ENCODE data around the gene TNFRSF6B. TPM values are rescaled to one million over a fixed set of nuclear protein-coding genes. Genes with fewer than 3 reads are reported as not detected.

The TNFRSF6B gene
- total RNA-seq, 1 donor from 2014 or later: 2.3 TPM

GRCh38 chr20:63745961-63746731, 49.7 kb downstream of the TNFRSF6B start:
- Mint-ChIP-seq H3K36me3 (ENCODE audit: unreplicated experiment) (peaks cover 7% of the 10 kb centered on the region), H3K9me3 (ENCODE audit: unreplicated experiment) (no peaks in the 10 kb centered on the region), H3K27ac (ENCODE audit: unreplicated experiment) (no peak overlapping the region), H3K4me3 (ENCODE audit: unreplicated experiment) (no peak overlapping the region), H3K4me1 (ENCODE audit: unreplicated experiment) (no peaks in the 10 kb centered on the region), H3K27me3 (ENCODE audit: unreplicated experiment) (no peaks in the 10 kb centered on the region)
- DNase-seq (ENCODE audit: extremely low spot score, unreplicated experiment): no peak
- TF ChIP-seq, protein P1, sequence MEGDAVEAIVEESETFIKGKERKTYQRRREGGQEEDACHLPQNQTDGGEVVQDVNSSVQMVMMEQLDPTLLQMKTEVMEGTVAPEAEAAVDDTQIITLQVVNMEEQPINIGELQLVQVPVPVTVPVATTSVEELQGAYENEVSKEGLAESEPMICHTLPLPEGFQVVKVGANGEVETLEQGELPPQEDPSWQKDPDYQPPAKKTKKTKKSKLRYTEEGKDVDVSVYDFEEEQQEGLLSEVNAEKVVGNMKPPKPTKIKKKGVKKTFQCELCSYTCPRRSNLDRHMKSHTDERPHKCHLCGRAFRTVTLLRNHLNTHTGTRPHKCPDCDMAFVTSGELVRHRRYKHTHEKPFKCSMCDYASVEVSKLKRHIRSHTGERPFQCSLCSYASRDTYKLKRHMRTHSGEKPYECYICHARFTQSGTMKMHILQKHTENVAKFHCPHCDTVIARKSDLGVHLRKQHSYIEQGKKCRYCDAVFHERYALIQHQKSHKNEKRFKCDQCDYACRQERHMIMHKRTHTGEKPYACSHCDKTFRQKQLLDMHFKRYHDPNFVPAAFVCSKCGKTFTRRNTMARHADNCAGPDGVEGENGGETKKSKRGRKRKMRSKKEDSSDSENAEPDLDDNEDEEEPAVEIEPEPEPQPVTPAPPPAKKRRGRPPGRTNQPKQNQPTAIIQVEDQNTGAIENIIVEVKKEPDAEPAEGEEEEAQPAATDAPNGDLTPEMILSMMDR (IDR thresholded peaks at IDR 0.05): no peak

DNA sequence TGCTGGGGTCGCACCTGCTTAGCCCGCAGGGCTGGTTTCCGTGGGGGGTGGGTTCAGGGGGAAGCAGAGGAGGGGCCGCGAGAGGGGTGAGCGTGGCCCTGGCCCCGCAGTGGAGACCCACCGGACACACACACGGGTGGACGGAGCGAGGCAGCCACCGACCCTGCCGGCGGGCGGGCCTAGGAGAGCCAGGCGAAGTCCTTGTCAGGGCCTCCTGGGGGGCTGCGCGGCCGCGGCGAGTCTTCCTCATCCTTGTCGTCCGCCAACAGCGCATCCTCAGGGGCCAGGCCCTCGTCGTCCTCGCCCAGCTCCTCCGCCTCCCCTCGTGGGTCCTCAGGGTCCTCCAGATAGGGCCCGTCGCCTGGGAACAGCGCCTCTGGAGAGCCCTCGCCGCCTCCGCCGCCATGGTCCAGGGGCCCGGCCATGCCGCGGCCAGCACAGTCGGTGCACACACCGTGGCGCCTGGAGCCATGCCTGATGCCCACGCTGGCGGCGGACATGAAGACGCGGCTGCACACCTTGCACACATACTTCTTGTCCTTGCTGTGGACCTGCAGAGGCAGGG, 50.4 kb downstream of the TNFRSF6B start:
- TF ChIP-seq, protein P1 (IDR thresholded peaks at IDR 0.05): no peak
- no peaks in the 10 kb centered on the region for H3K9me3 Mint-ChIP-seq (ENCODE audit: unreplicated experiment)
- H3K27ac Mint-ChIP-seq (ENCODE audit: unreplicated experiment): no peak overlapping the region
- no peaks in the 10 kb centered on the region for H3K4me1 Mint-ChIP-seq (ENCODE audit: unreplicated experiment)
- peaks cover 7% of the 10 kb centered on the region for H3K36me3 Mint-ChIP-seq (ENCODE audit: unreplicated experiment)
- H3K27me3 Mint-ChIP-seq (ENCODE audit: unreplicated experiment): no peaks in the 10 kb centered on the region
- H3K4me3 Mint-ChIP-seq (ENCODE audit: unreplicated experiment): no peak overlapping the region
- no peak for DNase-seq (ENCODE audit: extremely low spot score, unreplicated experiment)

DNA sequence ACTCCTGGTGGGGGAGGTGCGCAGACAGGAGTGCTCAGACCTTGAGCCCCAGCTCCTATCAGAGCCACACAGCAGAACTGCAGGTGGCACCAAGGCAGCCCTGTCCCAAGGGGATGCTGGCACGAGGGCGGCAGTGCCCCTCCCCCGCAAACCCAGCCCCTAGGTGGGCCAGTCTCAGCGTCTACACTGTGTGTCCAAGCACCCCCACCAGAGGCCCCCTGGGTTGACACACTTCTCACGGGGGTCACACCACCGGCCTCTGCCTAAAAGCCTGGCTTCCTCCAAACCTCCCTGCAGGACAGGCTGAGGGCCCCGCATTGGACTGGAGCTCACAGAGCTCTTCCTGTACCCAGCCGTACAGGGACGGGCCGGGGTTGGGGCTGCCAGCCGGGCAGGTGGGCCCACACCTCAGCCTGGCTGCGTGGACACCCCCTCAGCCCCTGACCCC, 51.2 kb downstream of the TNFRSF6B start:
- no peak for DNase-seq (ENCODE audit: extremely low spot score, unreplicated experiment)
- no peaks in the 10 kb centered on the region for H3K4me1 Mint-ChIP-seq (ENCODE audit: unreplicated experiment)

More for the DNA sequence above, 51.2 kb downstream of the TNFRSF6B start:
- Mint-ChIP-seq H3K36me3 (ENCODE audit: unreplicated experiment) (peaks cover 7% of the 10 kb centered on the region), H3K27me3 (ENCODE audit: unreplicated experiment) (no peaks in the 10 kb centered on the region), H3K27ac (ENCODE audit: unreplicated experiment) (no peak overlapping the region), H3K9me3 (ENCODE audit: unreplicated experiment) (no peaks in the 10 kb centered on the region), H3K4me3 (ENCODE audit: unreplicated experiment) (no peak overlapping the region)
- TF ChIP-seq, protein P1 (IDR thresholded peaks at IDR 0.05): no peak

Other genes with a start within 250 kb of the TNFRSF6B start
- gene KCNQ2, start 224.0 kb upstream of the TNFRSF6B start, total RNA-seq: not detected in 2 replicates
- gene EEF1A2, start 197.6 kb upstream of the TNFRSF6B start, total RNA-seq: 0.56 and 0.68 TPM in 2 replicates
- gene PPDPF, start 175.9 kb upstream of the TNFRSF6B start, total RNA-seq: 220 and 239 TPM in 2 replicates
- 0.13 TPM in 1 of 2 replicates, not detected in the other for gene PTK6, start 159.3 kb upstream of the TNFRSF6B start, total RNA-seq
- gene SRMS, start 148.9 kb upstream of the TNFRSF6B start, total RNA-seq: not detected in 2 replicates
- gene FNDC11, start 142.5 kb upstream of the TNFRSF6B start, total RNA-seq: 0.13 and 0.34 TPM in 2 replicates
- gene HELZ2, start 122.4 kb upstream of the TNFRSF6B start, total RNA-seq: 25.0 and 29.0 TPM in 2 replicates
- 10.9 and 12.1 TPM in 2 replicates for gene GMEB2, start 69.6 kb upstream of the TNFRSF6B start, total RNA-seq
- gene STMN3, start 43.2 kb upstream of the TNFRSF6B start, total RNA-seq: 32.0 and 33.2 TPM in 2 replicates
- gene RTEL1, start 38.3 kb upstream of the TNFRSF6B start, total RNA-seq: 34.1 and 35.5 TPM in 2 replicates
- 46.1 and 46.7 TPM in 2 replicates for gene ARFRP1, start 11.3 kb downstream of the TNFRSF6B start, total RNA-seq
- gene ZGPAT, start 11.4 kb downstream of the TNFRSF6B start, total RNA-seq: 24.3 and 28.0 TPM in 2 replicates
- gene LIME1, start 40.0 kb downstream of the TNFRSF6B start, total RNA-seq: 9.4 and 12.5 TPM in 2 replicates
- gene SLC2A4RG, start 43.1 kb downstream of the TNFRSF6B start, total RNA-seq: 74.8 and 80.7 TPM in 2 replicates
- 20.5 and 20.9 TPM in 2 replicates for gene ZBTB46, start 134.6 kb downstream of the TNFRSF6B start, total RNA-seq
- not detected in 2 replicates for gene ABHD16B, start 164.8 kb downstream of the TNFRSF6B start, total RNA-seq
- gene TPD52L2, start 168.6 kb downstream of the TNFRSF6B start, total RNA-seq: 102 and 109 TPM in 2 replicates
- 41.2 and 42.7 TPM in 2 replicates for gene DNAJC5, start 198.5 kb downstream of the TNFRSF6B start, total RNA-seq